Vagina (tissue), 2 donors: ENCODE measurements around the gene CPN2.

Experiments used
- CTCF ChIP-seq, 3 experiments: fragments of 450-650 bp in 2 of 3; fragments of 200-600 bp in 1 of 3; sonication (generic) in 1 of 3; IDR thresholded peaks; one replicate each; pipeline ENCODE4 v1.5.1; 2017 to 2019; ENCODE audit warnings: antibody characterized with exemption in 3 of 3, mild to moderate bottlenecking in 2 of 3, moderate library complexity in 2 of 3
- POLR2A ChIP-seq, 2 donors: fragments of 450-650 bp; IDR thresholded peaks; one replicate each; pipeline ENCODE4 v1.6.1; 2017; ENCODE audit warnings: antibody characterized with exemption in 2 of 2, mild to moderate bottlenecking in 2 of 2, moderate library complexity in 2 of 2

DNA sequence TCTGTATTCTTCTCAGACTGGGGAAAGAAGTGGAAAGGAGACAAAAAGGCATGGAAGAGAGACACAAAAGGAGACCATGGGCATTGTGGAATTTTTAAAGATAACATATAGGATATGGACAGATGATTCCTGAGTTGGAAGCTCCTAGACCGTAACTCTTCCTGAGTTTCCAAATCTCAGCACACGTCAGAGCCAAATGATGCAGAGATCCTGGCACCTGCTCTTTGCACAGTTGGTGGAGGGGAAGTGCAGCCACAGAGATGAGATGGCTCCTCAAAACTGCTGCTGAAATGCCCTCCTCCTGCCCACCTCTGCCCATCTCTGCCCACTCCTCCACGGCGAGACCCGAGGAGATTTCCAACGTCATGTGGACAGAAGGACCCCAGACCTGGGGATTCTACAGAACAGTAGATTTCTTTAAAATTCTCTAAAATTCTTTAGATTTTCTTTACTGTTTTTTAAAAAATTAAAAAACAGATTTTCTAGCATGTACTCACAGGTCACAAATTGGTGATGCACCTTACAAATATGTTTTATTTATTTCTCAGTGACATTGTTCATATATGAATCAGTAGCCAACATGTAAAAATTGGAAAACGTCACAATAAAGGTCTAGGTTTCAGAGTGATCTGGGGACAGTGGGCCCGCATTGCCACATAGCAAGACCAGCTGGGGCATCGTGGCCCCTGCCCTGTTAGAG is 8.1 kb downstream of the CPN2 start:
- TF ChIP-seq POLR2A (IDR thresholded peaks at IDR 0.05): no peak
- TF ChIP-seq CTCF (IDR thresholded peaks at IDR 0.05): no peak
